Occipital lobe (tissue), 3 donors: ENCODE measurements around the gene PDPK1. TPM values are rescaled to one million over a fixed set of nuclear protein-coding genes. Genes with fewer than 3 reads are reported as not detected.
"Not testable (repeated sequence)": the region's sequence is repeated elsewhere in the genome, so short reads cannot be mapped to it uniquely, and the experiment has no call there.

Experiments used
- DNase-seq: peaks from one replicate; lab custom pipeline; 2025; lab: John Stamatoyannopoulos, UW
- small RNA-seq: library from RNA; depleted of rRNA; stranded (forward); fragments of <200 nt; gene quantifications from one replicate; pipeline ENCODE3, GENCODE V24; 2014
- total RNA-seq: library from RNA; depleted of rRNA; stranded (reverse); fragments of >200 nt; gene quantifications from one replicate; pipeline ENCODE4 v1.2.3, GENCODE V29; 2014

PDPK1 gene
- total RNA-seq, 1 donor from 2014 or later: 30.9 TPM

GRCh38 chr16:2611877-2612276 lies 74.1 kb downstream of the PDPK1 start:
- DNase-seq: not testable (repeated sequence)

- not testable (repeated sequence) for DNase-seq
These were observed 75.4 kb downstream of the PDPK1 start for GRCh38 chr16:2613251-2613650.

- DNase-seq: no peak
These were observed 77.0 kb downstream of the PDPK1 start for GRCh38 chr16:2614761-2615191.

- not testable (repeated sequence) for DNase-seq
These were observed 81.1 kb downstream of the PDPK1 start for GRCh38 chr16:2618964-2619363.

GRCh38 chr16:2619628-2620027 lies 81.8 kb downstream of the PDPK1 start:
- DNase-seq: not testable (repeated sequence)

- not testable (repeated sequence) for DNase-seq
These were observed 83.0 kb downstream of the PDPK1 start for GRCh38 chr16:2620870-2621269.

GRCh38 chr16:2621395-2621794 lies 83.6 kb downstream of the PDPK1 start:
- not testable (repeated sequence) for DNase-seq

- DNase-seq: not testable (repeated sequence)
These were observed 89.3 kb downstream of the PDPK1 start for GRCh38 chr16:2627075-2627474.

GRCh38 chr16:2631203-2631602 lies 93.4 kb downstream of the PDPK1 start:
- DNase-seq: not testable (repeated sequence)

- not testable (repeated sequence) for DNase-seq
These were observed 94.5 kb downstream of the PDPK1 start for GRCh38 chr16:2632291-2632690.

GRCh38 chr16:2639071-2639721 lies 101.4 kb downstream of the PDPK1 start:
- DNase-seq: not testable (repeated sequence)

- not testable (repeated sequence) for DNase-seq
These were observed 101.9 kb downstream of the PDPK1 start for GRCh38 chr16:2639722-2640072.

GRCh38 chr16:2642561-2642960 lies 104.7 kb downstream of the PDPK1 start:
- DNase-seq: not testable (repeated sequence)

GRCh38 chr16:2644754-2645453 lies 107.1 kb downstream of the PDPK1 start:
- not testable (repeated sequence) for DNase-seq

- not testable (repeated sequence) for DNase-seq
These were observed 113.5 kb downstream of the PDPK1 start for GRCh38 chr16:2651268-2651871.

Small RNAs within 50 kb of the gene (small RNA-seq; reads per million reads assigned to genes)
- not detected for gene AC093525.1
- gene MIR3178: 0.09 reads per million

Other genes starting within 250 kb of the PDPK1 start
- 34.8 TPM for gene ABCA3, start 197.3 kb upstream of the PDPK1 start, total RNA-seq
- 10.8 TPM for gene CCNF, start 108.6 kb upstream of the PDPK1 start, total RNA-seq
- gene TEDC2, start 77.9 kb upstream of the PDPK1 start, total RNA-seq: 8.4 TPM
- gene NTN3, start 66.7 kb upstream of the PDPK1 start, total RNA-seq: 5.8 TPM
- 22.3 TPM for gene TBC1D24, start 62.9 kb upstream of the PDPK1 start, total RNA-seq
- gene ATP6V0C, start 24.1 kb upstream of the PDPK1 start, total RNA-seq: 11.7 TPM
- gene AMDHD2, start 17.6 kb upstream of the PDPK1 start, total RNA-seq: 12.9 TPM
- gene CEMP1, start 6.6 kb upstream of the PDPK1 start, total RNA-seq: 0.16 TPM
- gene KCTD5, start 144.5 kb downstream of the PDPK1 start, total RNA-seq: 20.9 TPM
- gene PRSS27, start 182.2 kb downstream of the PDPK1 start, total RNA-seq: 1.6 TPM
- 41.0 TPM for gene SRRM2, start 214.6 kb downstream of the PDPK1 start, total RNA-seq
- 84.1 TPM for gene ELOB, start 239.3 kb downstream of the PDPK1 start, total RNA-seq
- not detected for gene PRSS33, start 249.5 kb downstream of the PDPK1 start, total RNA-seq